ENCODE results near the gene PRKD1.

The PRKD1 gene

GRCh38 chr14:29815016-29815674 is 112.5 kb downstream of the PRKD1 start:
- ATAC-seq (ENCODE audit: low read depth) (no peak), DNase-seq (ENCODE audit: low spot score) (no peak)
- no peaks in the 10 kb centered on the region for H3K27me3 ChIP-seq (ENCODE audit: insufficient read depth, poor library complexity, severe bottlenecking)
- H3K4me1 ChIP-seq (ENCODE audit: insufficient read depth, poor library complexity, severe bottlenecking) = no peaks in the 10 kb centered on the region
- no peak overlapping the region for H3K27ac ChIP-seq (ENCODE audit: poor library complexity, severe bottlenecking)
- no peaks in the 10 kb centered on the region for H3K9me3 ChIP-seq (ENCODE audit: severe bottlenecking)
- no peaks in the 10 kb centered on the region for H3K36me3 ChIP-seq (ENCODE audit: low read depth)
- TF ChIP-seq, protein P1, sequence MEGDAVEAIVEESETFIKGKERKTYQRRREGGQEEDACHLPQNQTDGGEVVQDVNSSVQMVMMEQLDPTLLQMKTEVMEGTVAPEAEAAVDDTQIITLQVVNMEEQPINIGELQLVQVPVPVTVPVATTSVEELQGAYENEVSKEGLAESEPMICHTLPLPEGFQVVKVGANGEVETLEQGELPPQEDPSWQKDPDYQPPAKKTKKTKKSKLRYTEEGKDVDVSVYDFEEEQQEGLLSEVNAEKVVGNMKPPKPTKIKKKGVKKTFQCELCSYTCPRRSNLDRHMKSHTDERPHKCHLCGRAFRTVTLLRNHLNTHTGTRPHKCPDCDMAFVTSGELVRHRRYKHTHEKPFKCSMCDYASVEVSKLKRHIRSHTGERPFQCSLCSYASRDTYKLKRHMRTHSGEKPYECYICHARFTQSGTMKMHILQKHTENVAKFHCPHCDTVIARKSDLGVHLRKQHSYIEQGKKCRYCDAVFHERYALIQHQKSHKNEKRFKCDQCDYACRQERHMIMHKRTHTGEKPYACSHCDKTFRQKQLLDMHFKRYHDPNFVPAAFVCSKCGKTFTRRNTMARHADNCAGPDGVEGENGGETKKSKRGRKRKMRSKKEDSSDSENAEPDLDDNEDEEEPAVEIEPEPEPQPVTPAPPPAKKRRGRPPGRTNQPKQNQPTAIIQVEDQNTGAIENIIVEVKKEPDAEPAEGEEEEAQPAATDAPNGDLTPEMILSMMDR (IDR thresholded peaks at IDR 0.05; ENCODE audit: poor library complexity, severe bottlenecking) = no peak
- H3K4me3 ChIP-seq (ENCODE audit: severe bottlenecking) = no peak overlapping the region

- Histone ChIP-seq H3K27ac (ENCODE audit: poor library complexity, severe bottlenecking) (no peak overlapping the region), H3K4me3 (ENCODE audit: severe bottlenecking) (no peak overlapping the region), H3K36me3 (ENCODE audit: low read depth) (no peaks in the 10 kb centered on the region), H3K27me3 (ENCODE audit: insufficient read depth, poor library complexity, severe bottlenecking) (no peaks in the 10 kb centered on the region), H3K4me1 (ENCODE audit: insufficient read depth, poor library complexity, severe bottlenecking) (no peaks in the 10 kb centered on the region), H3K9me3 (ENCODE audit: severe bottlenecking) (no peaks in the 10 kb centered on the region)
- TF ChIP-seq, protein P1 (IDR thresholded peaks at IDR 0.05; ENCODE audit: poor library complexity, severe bottlenecking) = no peak
- ATAC-seq (ENCODE audit: low read depth) = no peak
- no peak for DNase-seq (ENCODE audit: low spot score)
Measured at GRCh38 chr14:29814156-29815015, 113.3 kb downstream of the PRKD1 start.

- Histone ChIP-seq H3K4me3 (ENCODE audit: severe bottlenecking) (no peak overlapping the region), H3K27me3 (ENCODE audit: insufficient read depth, poor library complexity, severe bottlenecking) (no peaks in the 10 kb centered on the region), H3K4me1 (ENCODE audit: insufficient read depth, poor library complexity, severe bottlenecking) (peaks cover 3% of the 10 kb centered on the region), H3K27ac (ENCODE audit: poor library complexity, severe bottlenecking) (no peak overlapping the region), H3K36me3 (ENCODE audit: low read depth) (no peaks in the 10 kb centered on the region), H3K9me3 (ENCODE audit: severe bottlenecking) (no peaks in the 10 kb centered on the region)
- no peak; the same call in 2 of the 3 replicates for ATAC-seq (ENCODE audit: low read depth)
- TF ChIP-seq, protein P1 (IDR thresholded peaks at IDR 0.05; ENCODE audit: poor library complexity, severe bottlenecking) = no peak
- DNase-seq (ENCODE audit: low spot score) = no peak
Measured at GRCh38 chr14:29810682-29811081, 117.0 kb downstream of the PRKD1 start.

DNA sequence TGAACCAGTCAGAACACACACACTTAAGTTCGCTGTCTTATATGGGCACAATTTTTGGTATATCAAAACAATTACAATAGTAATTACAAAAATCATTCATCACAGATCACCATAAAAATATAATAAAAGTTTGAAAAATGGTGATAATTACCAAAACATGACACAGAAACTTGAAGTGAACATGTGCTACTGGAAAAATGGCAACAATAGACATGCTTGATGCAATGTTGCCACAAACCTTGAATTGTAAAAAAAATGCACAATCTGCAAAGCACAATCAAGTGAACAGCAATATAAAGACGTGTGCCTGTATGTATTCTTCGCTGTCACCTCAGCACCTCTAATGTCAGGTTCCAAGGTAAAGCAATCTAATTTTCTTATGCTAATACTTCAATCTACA is 117.6 kb downstream of the PRKD1 start:
- DNase-seq (ENCODE audit: low spot score) (no peak), ATAC-seq (ENCODE audit: low read depth) (no peak)
- Histone ChIP-seq H3K27ac (ENCODE audit: poor library complexity, severe bottlenecking) (no peak overlapping the region), H3K4me3 (ENCODE audit: severe bottlenecking) (no peak overlapping the region), H3K9me3 (ENCODE audit: severe bottlenecking) (no peaks in the 10 kb centered on the region), H3K36me3 (ENCODE audit: low read depth) (no peaks in the 10 kb centered on the region), H3K27me3 (ENCODE audit: insufficient read depth, poor library complexity, severe bottlenecking) (no peaks in the 10 kb centered on the region), H3K4me1 (ENCODE audit: insufficient read depth, poor library complexity, severe bottlenecking) (peaks cover 3% of the 10 kb centered on the region)
- TF ChIP-seq, protein P1 (IDR thresholded peaks at IDR 0.05; ENCODE audit: poor library complexity, severe bottlenecking) = no peak

Data from RWPE2 (cell line).